H1 (cell line): ENCODE measurements around the gene TBC1D32. TPM values are rescaled to one million over a fixed set of nuclear protein-coding genes. Genes with fewer than 3 reads are reported as not detected.

Source experiments
- ASH2L ChIP-seq: fragments of 200-600, 300-600 bp; sonication (generic); IDR thresholded peaks from one replicate; pipeline ENCODE4 v1.7.1; 2017; ENCODE audit warnings: low read length
- CEBPB ChIP-seq: IDR thresholded peaks from 2 replicates; pipeline ENCODE4 v1.6.1; 2012; ENCODE audit warnings: low read depth, low read length
- CREB1 ChIP-seq: IDR thresholded peaks from 2 replicates; pipeline ENCODE4 v1.6.1; 2012; ENCODE audit warnings: inconsistent platforms
- CTBP2 ChIP-seq: IDR thresholded peaks from 2 replicates; pipeline ENCODE4 v1.7.0; 2011; ENCODE audit warnings: borderline replicate concordance, mild to moderate bottlenecking, moderate library complexity, mixed read lengths, low read length; ENCODE audit not compliant: insufficient read depth, insufficient read length
- JUND ChIP-seq: IDR thresholded peaks from 2 replicates; pipeline ENCODE4 v1.6.1; 2011; ENCODE audit warnings: mild to moderate bottlenecking, improper control_type of control experiment, low read length
- NRF1 ChIP-seq: IDR thresholded peaks from 2 replicates; pipeline ENCODE4 v1.6.1; 2011; ENCODE audit warnings: mild to moderate bottlenecking, low read depth, low read length, improper control_type of control experiment
- PHF8 ChIP-seq: fragments of 200-600 bp; sonication (generic); conservative IDR thresholded peaks from 2 replicates; pipeline ENCODE4 v1.7.1; 2012; ENCODE audit warnings: low read depth, mild to moderate bottlenecking, inconsistent platforms, low read length, moderate library complexity
- POLR2A ChIP-seq, 2 experiments: IDR thresholded peaks; 1 replicate in 1 of 2; 2 replicates in 1 of 2; pipeline ENCODE4 v1.6.1; 2011; ENCODE audit warnings: low read depth in 2 of 2, low read length in 2 of 2, mild to moderate bottlenecking in 2 of 2; ENCODE audit errors: control extremely low read depth in 1 of 2
- RAD21 ChIP-seq, 2 experiments: IDR thresholded peaks in 1 of 2; conservative IDR thresholded peaks in 1 of 2; 2 replicates each; pipeline ENCODE4 v1.6.1; 2011; ENCODE audit warnings: low read depth in 2 of 2, low read length in 2 of 2, improper control_type of control experiment in 1 of 2, inconsistent platforms in 1 of 2, mild to moderate bottlenecking in 1 of 2, moderate library complexity in 1 of 2
- RFX5 ChIP-seq: IDR thresholded peaks from 2 replicates; pipeline ENCODE4 v1.6.1; 2011; ENCODE audit warnings: low read depth, low read length, improper control_type of control experiment, borderline replicate concordance
- RXRA ChIP-seq: IDR thresholded peaks from 2 replicates; pipeline ENCODE4 v1.6.1; 2011; ENCODE audit warnings: low read depth, mild to moderate bottlenecking, low read length, moderate library complexity; ENCODE audit not compliant: insufficient read depth
- SAP30 ChIP-seq: fragments of 300-600 bp; sonication (generic); IDR thresholded peaks from 2 replicates; pipeline ENCODE4 v1.7.1; 2012; ENCODE audit warnings: low read length, moderate library complexity, mild to moderate bottlenecking, inconsistent platforms; ENCODE audit not compliant: insufficient read depth, insufficient replicate concordance
- SIX5 ChIP-seq: IDR thresholded peaks from 2 replicates; pipeline ENCODE4 v1.6.1; 2011; ENCODE audit warnings: mild to moderate bottlenecking, low read depth, low read length
- SRF ChIP-seq: IDR thresholded peaks from 2 replicates; pipeline ENCODE4 v1.6.1; 2011; ENCODE audit warnings: mild to moderate bottlenecking, low read depth, low read length, moderate library complexity
- TAF1 ChIP-seq: IDR thresholded peaks from 2 replicates; pipeline ENCODE4 v1.6.1; 2011; ENCODE audit warnings: mild to moderate bottlenecking, low read depth, low read length
- TAF7 ChIP-seq: optimal IDR thresholded peaks from 2 replicates; pipeline ENCODE3; 2011; ENCODE audit warnings: low read depth, mild to moderate bottlenecking, inconsistent platforms, low read length, moderate library complexity, borderline replicate concordance
- TBP ChIP-seq: IDR thresholded peaks from 2 replicates; pipeline ENCODE4 v1.6.1; 2011; ENCODE audit warnings: low read depth, low read length, improper control_type of control experiment
- polyA plus RNA-seq, 7 experiments: library from polyadenylated mRNA; depleted of rRNA in 3 of 7; stranded (reverse) in 5 of 7; unstranded in 2 of 7; fragments of >200 nt in 5 of 7; fragments of 200-250 nt in 2 of 7; gene quantifications; 1 replicate in 5 of 7; 2 replicates in 1 of 7; 4 replicates in 1 of 7; pipeline versions ENCODE4 v1.2.1 to v1.2.3, GENCODE V29; 2011 to 2013; ENCODE audit warnings: missing spikeins in 2 of 7, mixed read lengths in 2 of 7
- total RNA-seq: library from RNA; stranded (reverse); fragmentation: NEBNext Ultra II Directional; extraction: Animal tissue kit (Norgen Biotek cat#: 25700); gene quantifications from 2 replicates; pipeline ENCODE4 v1.2.1, GENCODE V29; 2021
- TF ChIP-seq, protein P1 (sequence below), 3 experiments: IDR thresholded peaks; 1 replicate in 2 of 3; 2 replicates in 1 of 3; pipeline versions ENCODE4 v1.5.1 to v1.6.1; 2011; ENCODE audit warnings: low read length in 3 of 3, mild to moderate bottlenecking in 3 of 3, inconsistent platforms in 2 of 3, low read depth in 1 of 3, moderate library complexity in 1 of 3; ENCODE audit not compliant: insufficient read depth in 1 of 3; ENCODE audit errors: control extremely low read depth in 1 of 3
- TF ChIP-seq, protein P2 (sequence below): IDR thresholded peaks from 2 replicates; pipeline ENCODE4 v1.6.1; 2011; ENCODE audit warnings: low read length, improper control_type of control experiment
- TF ChIP-seq, protein P3 (sequence below): IDR thresholded peaks from 2 replicates; pipeline ENCODE4 v1.6.1; 2012; ENCODE audit warnings: inconsistent platforms

The TBC1D32 gene
- total and polyA plus RNA-seq, 2 of the 8 experiments (the other 6 are each of a cell fraction or from before 2014, with no cell fraction given) = 5.3 to 7.1 TPM

DNA sequence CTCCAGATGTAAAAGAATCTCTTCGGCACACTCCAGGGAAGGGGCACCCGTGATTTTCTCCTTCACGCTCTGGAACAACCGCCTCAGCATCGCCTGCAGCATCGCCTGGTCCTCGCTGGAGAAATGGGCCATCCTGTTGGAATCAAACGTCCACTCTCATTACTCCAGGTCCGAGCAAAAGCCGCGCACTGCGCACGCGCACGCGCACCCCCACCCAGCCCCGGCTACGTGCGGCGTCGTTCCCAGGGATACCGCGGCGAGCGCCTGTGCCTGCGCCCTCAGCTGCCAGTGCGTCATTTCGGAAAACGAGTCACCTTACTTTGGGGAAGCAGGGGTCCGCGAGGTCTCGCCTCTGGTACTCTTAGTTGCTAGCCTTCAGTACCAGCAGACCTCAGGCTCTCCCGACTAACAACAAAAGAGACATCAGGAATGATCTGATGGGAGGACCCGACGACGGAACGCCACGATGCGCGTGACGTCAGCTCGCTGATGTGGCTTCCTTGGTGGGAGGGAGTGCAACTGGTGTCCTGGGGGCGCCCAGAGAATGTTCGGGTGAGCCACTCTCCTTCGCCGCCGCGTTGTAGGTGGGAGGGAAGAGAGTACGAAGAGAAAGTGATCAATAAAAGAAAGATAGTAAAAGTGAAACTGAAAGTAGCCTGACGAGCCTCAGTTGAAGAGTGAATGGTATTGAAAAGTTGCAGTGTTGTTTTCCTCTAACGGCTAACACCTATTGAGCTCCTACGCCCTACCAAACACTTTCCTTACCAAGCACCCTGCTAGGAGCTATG is at the start of gene TBC1D32 (continued):
- TF ChIP-seq, protein P1, sequence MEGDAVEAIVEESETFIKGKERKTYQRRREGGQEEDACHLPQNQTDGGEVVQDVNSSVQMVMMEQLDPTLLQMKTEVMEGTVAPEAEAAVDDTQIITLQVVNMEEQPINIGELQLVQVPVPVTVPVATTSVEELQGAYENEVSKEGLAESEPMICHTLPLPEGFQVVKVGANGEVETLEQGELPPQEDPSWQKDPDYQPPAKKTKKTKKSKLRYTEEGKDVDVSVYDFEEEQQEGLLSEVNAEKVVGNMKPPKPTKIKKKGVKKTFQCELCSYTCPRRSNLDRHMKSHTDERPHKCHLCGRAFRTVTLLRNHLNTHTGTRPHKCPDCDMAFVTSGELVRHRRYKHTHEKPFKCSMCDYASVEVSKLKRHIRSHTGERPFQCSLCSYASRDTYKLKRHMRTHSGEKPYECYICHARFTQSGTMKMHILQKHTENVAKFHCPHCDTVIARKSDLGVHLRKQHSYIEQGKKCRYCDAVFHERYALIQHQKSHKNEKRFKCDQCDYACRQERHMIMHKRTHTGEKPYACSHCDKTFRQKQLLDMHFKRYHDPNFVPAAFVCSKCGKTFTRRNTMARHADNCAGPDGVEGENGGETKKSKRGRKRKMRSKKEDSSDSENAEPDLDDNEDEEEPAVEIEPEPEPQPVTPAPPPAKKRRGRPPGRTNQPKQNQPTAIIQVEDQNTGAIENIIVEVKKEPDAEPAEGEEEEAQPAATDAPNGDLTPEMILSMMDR (IDR thresholded peaks at IDR 0.05; ENCODE audit: control extremely low read depth in 1 of 3, insufficient read depth in 1 of 3, low read depth in 1 of 3, low read length in 3 of 3) = no peak
- TF ChIP-seq SIX5 (no peak), TBP (peak; percentile 59), CREB1 (peak; percentile 92), SRF (no peak), NRF1 (peak; percentile 91), TAF1 (peak; percentile 79), PHF8 (peak; percentile 73), ASH2L (peak; percentile 99), RAD21 (IDR thresholded peaks at IDR 0.05 in 1 of 2, conservative IDR thresholded peaks at IDR 0.05 in 1 of 2; ENCODE audit: low read depth in 2 of 2, low read length in 2 of 2) (peak in 1 of 2 experiments; percentile 2; a peak in 1 of 4 replicates), RXRA (no peak), TAF7 (peak; percentile 27), SAP30 (peak; percentile 68), CEBPB (no peak), POLR2A (IDR thresholded peaks at IDR 0.05; ENCODE audit: control extremely low read depth in 1 of 2, low read depth in 2 of 2, low read length in 2 of 2) (peak; percentile 35 to 63), CTBP2 (peak; percentile 72), JUND (0 out of 2 replicates have a peak, but pooled peaks have one; percentile 22), RFX5 (no peak)
- TF ChIP-seq, protein P2, sequence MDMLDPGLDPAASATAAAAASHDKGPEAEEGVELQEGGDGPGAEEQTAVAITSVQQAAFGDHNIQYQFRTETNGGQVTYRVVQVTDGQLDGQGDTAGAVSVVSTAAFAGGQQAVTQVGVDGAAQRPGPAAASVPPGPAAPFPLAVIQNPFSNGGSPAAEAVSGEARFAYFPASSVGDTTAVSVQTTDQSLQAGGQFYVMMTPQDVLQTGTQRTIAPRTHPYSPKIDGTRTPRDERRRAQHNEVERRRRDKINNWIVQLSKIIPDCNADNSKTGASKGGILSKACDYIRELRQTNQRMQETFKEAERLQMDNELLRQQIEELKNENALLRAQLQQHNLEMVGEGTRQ = no peak
- TF ChIP-seq, protein P3, sequence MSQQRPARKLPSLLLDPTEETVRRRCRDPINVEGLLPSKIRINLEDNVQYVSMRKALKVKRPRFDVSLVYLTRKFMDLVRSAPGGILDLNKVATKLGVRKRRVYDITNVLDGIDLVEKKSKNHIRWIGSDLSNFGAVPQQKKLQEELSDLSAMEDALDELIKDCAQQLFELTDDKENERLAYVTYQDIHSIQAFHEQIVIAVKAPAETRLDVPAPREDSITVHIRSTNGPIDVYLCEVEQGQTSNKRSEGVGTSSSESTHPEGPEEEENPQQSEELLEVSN = peak; percentile 85
